ENCODE data around the gene ATXN7L3.

DNA sequence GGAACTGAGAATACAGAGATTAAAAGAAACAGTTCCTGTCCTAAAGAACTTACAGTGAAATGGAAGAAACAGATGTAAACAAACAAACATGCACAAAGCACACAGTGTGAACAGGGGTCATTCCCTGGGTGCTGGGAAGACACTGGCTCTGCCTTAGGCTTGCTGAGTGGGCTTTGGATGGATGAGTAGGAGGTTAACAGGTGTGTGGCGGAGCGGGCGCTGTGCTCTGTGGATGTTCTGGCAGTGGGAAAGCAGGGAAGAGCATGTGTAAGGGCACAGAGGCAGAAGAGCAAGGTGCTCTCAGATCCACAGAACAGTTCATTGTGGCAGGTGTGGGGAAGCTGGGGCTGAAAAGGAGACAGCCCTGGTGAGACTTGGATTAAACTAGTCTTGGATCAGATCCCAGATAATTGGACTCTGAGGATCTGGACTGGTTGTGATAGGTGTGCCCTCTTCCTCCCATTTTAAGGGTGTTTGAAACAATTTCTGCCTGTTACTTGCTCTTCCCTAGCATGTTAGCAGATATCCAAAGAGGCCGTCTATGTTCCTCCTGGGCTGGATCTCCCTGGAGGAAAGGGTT is 49.8 kb downstream of the ATXN7L3 start:
- TF ChIP-seq POLR2A (IDR thresholded peaks at IDR 0.05; ENCODE audit: low read length) (no peak), GATA1 (IDR thresholded peaks at IDR 0.05; ENCODE audit: low read depth, low read length) (no peak)

Measured in erythroblast (primary cell).